ACC112 (cell line): ENCODE results near the gene LECT2.

Source experiments
- H2AFZ ChIP-seq: fragments of 200-600 bp; sonication (generic); one replicate; pipeline ENCODE4 v1.6.0; 2017; ENCODE audit warnings: antibody characterized with exemption, low read length; ENCODE audit not compliant: unreplicated experiment
- H3K27ac ChIP-seq: fragments of 200-600 bp; sonication (generic); 2 replicates; pipeline ENCODE4 v1.5.1; 2014; ENCODE audit warnings: low read depth, mild to moderate bottlenecking, antibody characterized with exemption, low read length, moderate library complexity
- H3K27me3 ChIP-seq: fragments of 200-600 bp; sonication (generic); 2 replicates; pipeline ENCODE4 v1.6.1; 2014; ENCODE audit warnings: mild to moderate bottlenecking, antibody characterized with exemption, low read length, moderate library complexity, mixed read lengths; ENCODE audit not compliant: insufficient read depth
- H3K36me3 ChIP-seq: fragments of 200-600 bp; sonication (generic); 2 replicates; pipeline ENCODE4 v1.6.1; 2016; ENCODE audit warnings: mild to moderate bottlenecking, antibody characterized with exemption, low read length, moderate library complexity, mixed read lengths; ENCODE audit not compliant: insufficient read depth
- H3K4me1 ChIP-seq: fragments of 200-600 bp; sonication (generic); one replicate; pipeline ENCODE4 v1.6.1; 2016; ENCODE audit warnings: low read length, mixed read lengths; ENCODE audit not compliant: insufficient read depth, unreplicated experiment, control insufficient read depth
- H3K4me3 ChIP-seq: fragments of 200-600 bp; sonication (generic); 2 replicates; pipeline ENCODE4 v1.5.1; 2014; ENCODE audit warnings: mild to moderate bottlenecking, low read depth, low read length
- H3K79me2 ChIP-seq: fragments of 200-600 bp; sonication (generic); one replicate; pipeline ENCODE4 v1.6.0; 2016; ENCODE audit warnings: low read length; ENCODE audit not compliant: control insufficient read depth, unreplicated experiment, insufficient read depth

The LECT2 gene

GRCh38 chr5:135965504-135965903, 10.7 kb upstream of the LECT2 start:
- peaks cover 9% of the 10 kb centered on the region for H3K4me1 ChIP-seq
- H3K4me3 ChIP-seq, result no peak overlapping the region
- no peaks in the 10 kb centered on the region for H3K36me3 ChIP-seq
- no peak overlapping the region for H3K27ac ChIP-seq
- no peak overlapping the region for H2AFZ ChIP-seq
- H3K79me2 ChIP-seq, result no peaks in the 10 kb centered on the region
- H3K27me3 ChIP-seq, result no peaks in the 10 kb centered on the region

GRCh38 chr5:135964670-135965320, 10.0 kb upstream of the LECT2 start:
- Histone ChIP-seq H3K36me3 (no peaks in the 10 kb centered on the region), H3K79me2 (no peaks in the 10 kb centered on the region), H3K4me3 (no peak overlapping the region), H3K27me3 (no peaks in the 10 kb centered on the region), H2AFZ (no peak overlapping the region), H3K27ac (no peak overlapping the region), H3K4me1 (peaks cover 9% of the 10 kb centered on the region)

GRCh38 chr5:135955525-135955924, 742 bp upstream of the LECT2 start:
- Histone ChIP-seq H3K4me3 (no peak overlapping the region), H3K79me2 (no peaks in the 10 kb centered on the region), H3K4me1 (no peaks in the 10 kb centered on the region), H3K27me3 (no peaks in the 10 kb centered on the region), H2AFZ (no peak overlapping the region), H3K27ac (no peak overlapping the region), H3K36me3 (no peaks in the 10 kb centered on the region)

GRCh38 chr5:135953850-135954249, 933 bp downstream of the LECT2 start:
- H3K27ac ChIP-seq, result no peak overlapping the region

GRCh38 chr5:135952683-135953082, 2.1 kb downstream of the LECT2 start:
- Histone ChIP-seq H3K79me2 (no peaks in the 10 kb centered on the region), H3K4me3 (no peak overlapping the region), H3K27me3 (no peaks in the 10 kb centered on the region), H3K4me1 (no peaks in the 10 kb centered on the region), H3K36me3 (no peaks in the 10 kb centered on the region), H3K27ac (no peak overlapping the region), H2AFZ (no peak overlapping the region)

More at GRCh38 chr5:135953850-135954249, 933 bp downstream of the LECT2 start:
- H3K79me2 ChIP-seq, result no peaks in the 10 kb centered on the region
- no peaks in the 10 kb centered on the region for H3K36me3 ChIP-seq
- H3K4me1 ChIP-seq, result no peaks in the 10 kb centered on the region
- H3K27me3 ChIP-seq, result no peaks in the 10 kb centered on the region
- no peak overlapping the region for H2AFZ ChIP-seq
- no peak overlapping the region for H3K4me3 ChIP-seq

- Histone ChIP-seq H3K36me3 (no peaks in the 10 kb centered on the region), H3K4me3 (no peak overlapping the region), H3K27ac (no peak overlapping the region), H3K4me1 (no peaks in the 10 kb centered on the region), H2AFZ (no peak overlapping the region), H3K79me2 (no peaks in the 10 kb centered on the region), H3K27me3 (no peaks in the 10 kb centered on the region)
Measured at GRCh38 chr5:135951807-135952206, 3.0 kb downstream of the LECT2 start.

- Histone ChIP-seq H3K79me2 (no peaks in the 10 kb centered on the region), H3K4me1 (no peaks in the 10 kb centered on the region), H3K4me3 (no peak overlapping the region), H3K27me3 (no peaks in the 10 kb centered on the region), H2AFZ (no peak overlapping the region), H3K36me3 (no peaks in the 10 kb centered on the region), H3K27ac (no peak overlapping the region)
Measured at GRCh38 chr5:135951257-135951656, 3.5 kb downstream of the LECT2 start.

- no peaks in the 10 kb centered on the region for H3K36me3 ChIP-seq
- no peak overlapping the region for H2AFZ ChIP-seq
- H3K4me1 ChIP-seq, result peaks cover 3% of the 10 kb centered on the region
- no peak overlapping the region for H3K4me3 ChIP-seq
- H3K79me2 ChIP-seq, result no peaks in the 10 kb centered on the region
- no peaks in the 10 kb centered on the region for H3K27me3 ChIP-seq
- no peak overlapping the region for H3K27ac ChIP-seq
Measured at GRCh38 chr5:135950611-135951010, 4.2 kb downstream of the LECT2 start.

GRCh38 chr5:135944967-135945560, 9.7 kb downstream of the LECT2 start:
- Histone ChIP-seq H3K36me3 (no peaks in the 10 kb centered on the region), H3K4me3 (no peak overlapping the region), H3K27me3 (no peaks in the 10 kb centered on the region), H3K79me2 (no peaks in the 10 kb centered on the region), H3K4me1 (peaks cover 11% of the 10 kb centered on the region), H2AFZ (no peak overlapping the region), H3K27ac (no peak overlapping the region)

- no peaks in the 10 kb centered on the region for H3K79me2 ChIP-seq
- H3K4me1 ChIP-seq, result peaks cover 11% of the 10 kb centered on the region
- H3K27ac ChIP-seq, result no peak overlapping the region
- no peak overlapping the region for H2AFZ ChIP-seq
- H3K27me3 ChIP-seq, result no peaks in the 10 kb centered on the region
- no peak overlapping the region for H3K4me3 ChIP-seq
- no peaks in the 10 kb centered on the region for H3K36me3 ChIP-seq
Measured at GRCh38 chr5:135944564-135944963, 10.2 kb downstream of the LECT2 start.

GRCh38 chr5:135942202-135942771, 12.5 kb downstream of the LECT2 start:
- Histone ChIP-seq H3K36me3 (no peaks in the 10 kb centered on the region), H3K79me2 (no peaks in the 10 kb centered on the region), H3K4me3 (no peak overlapping the region), H3K27ac (no peak overlapping the region), H2AFZ (no peak overlapping the region), H3K27me3 (no peaks in the 10 kb centered on the region), H3K4me1 (peaks cover 11% of the 10 kb centered on the region)
